ENCODE results near the gene CBARP. TPM values are rescaled to one million over a fixed set of nuclear protein-coding genes. Genes with fewer than 3 reads are reported as not detected.
A peak's percentile ranks its signal among the peaks of the same experiment; 100 is the strongest.

Gene CBARP
- total and polyA plus RNA-seq, 9 of the 15 experiments (the other 6 are each of a cell fraction or from before 2014, with no cell fraction given) = 0.03 to 8.9 (median 1.2) TPM; not detected in 1

DNA sequence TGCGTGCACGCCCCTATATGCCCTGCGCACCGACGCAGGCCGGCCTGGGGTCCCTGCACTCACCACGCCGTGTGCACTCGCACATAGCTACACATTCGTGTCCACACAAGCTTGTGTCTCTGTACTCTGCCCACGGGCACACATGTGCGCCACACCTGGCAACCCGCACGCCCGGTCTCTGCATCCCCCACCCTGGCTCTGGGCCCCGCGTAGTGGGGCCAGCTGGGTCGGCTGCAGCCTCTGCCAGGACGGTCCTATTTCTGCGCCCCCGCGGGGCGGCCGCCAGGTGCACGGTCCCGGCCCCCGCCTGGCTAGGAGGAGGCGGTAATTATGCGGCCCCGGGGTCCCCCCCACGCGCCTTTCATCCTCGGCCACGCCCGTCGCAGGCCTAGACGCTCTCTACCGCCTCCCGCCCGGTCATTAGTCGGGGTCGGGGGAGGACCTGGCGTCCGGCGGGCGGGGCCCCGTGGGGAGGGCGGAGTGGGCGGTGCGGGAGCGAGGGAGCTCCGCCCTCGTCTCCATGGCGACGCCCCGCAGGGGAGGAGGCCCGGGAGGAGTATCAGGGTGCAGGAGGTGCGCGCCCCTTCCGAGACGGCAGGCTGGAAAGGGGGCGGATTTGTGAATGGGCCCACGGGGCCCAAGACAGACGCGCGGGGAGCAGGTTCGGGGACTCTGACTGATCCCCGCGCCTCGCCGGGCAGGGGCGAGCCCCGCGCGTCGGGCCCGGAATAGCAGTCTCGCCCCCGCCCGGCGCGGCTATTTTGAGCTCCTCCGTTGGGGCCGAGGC, 28.5 kb upstream of the CBARP start (continued):
- no peak; the same call in 1 of the 2 replicates for TF ChIP-seq FOXK1 (CRISPR knock-in tag; IDR thresholded peaks at IDR 0.05; ENCODE audit: borderline replicate concordance)
- TF ChIP-seq HDAC8 (tag; IDR thresholded peaks at IDR 0.05) = no peak
- TF ChIP-seq HOXB6 (CRISPR knock-in tag; IDR thresholded peaks at IDR 0.05; ENCODE audit: borderline replicate concordance) = no peak
- TF ChIP-seq POLR2AphosphoS5 (IDR thresholded peaks at IDR 0.05; ENCODE audit: control insufficient read depth, insufficient read depth, low read depth, low read length) = 0 out of 2 replicates have a peak, but pooled peaks have one; percentile 6
- TF ChIP-seq ZEB2 (IDR thresholded peaks at IDR 0.05) = peak; percentile 72; the same call in 1 of the 2 replicates
- no peak for TF ChIP-seq ZNF217 (CRISPR knock-in tag; IDR thresholded peaks at IDR 0.05)
- no peak for TF ChIP-seq ZNF436 (CRISPR knock-in tag; IDR thresholded peaks at IDR 0.05)
- no peak for TF ChIP-seq ZNF324 (CRISPR knock-in tag; IDR thresholded peaks at IDR 0.05)
- no peak for TF ChIP-seq U2AF2 (optimal IDR thresholded peaks at IDR 0.05; ENCODE audit: low read depth, low read length)
- TF ChIP-seq CBX5 (IDR thresholded peaks at IDR 0.05; ENCODE audit: borderline replicate concordance, low read depth) = no peak
- TF ChIP-seq PHF8 (IDR thresholded peaks at IDR 0.05; ENCODE audit: borderline replicate concordance, low read length) = peak; percentile 19; the same call in 1 of the 2 replicates
- peak in 1 of 2 experiments; percentile 71; a peak in 2 of 4 replicates for TF ChIP-seq SRF (CRISPR knock-in tag; IDR thresholded peaks at IDR 0.05)
- peak in 1 of 2 experiments; percentile 26; a peak in 1 of 4 replicates for TF ChIP-seq NONO (IDR thresholded peaks at IDR 0.05; ENCODE audit: low read depth in 2 of 2, low read length in 1 of 2)
- no peak for TF ChIP-seq DDX20 (tag; IDR thresholded peaks at IDR 0.05; ENCODE audit: low read depth)
- no peak for TF ChIP-seq IRF2 (CRISPR knock-in tag; IDR thresholded peaks at IDR 0.05)
- TF ChIP-seq, protein P1, sequence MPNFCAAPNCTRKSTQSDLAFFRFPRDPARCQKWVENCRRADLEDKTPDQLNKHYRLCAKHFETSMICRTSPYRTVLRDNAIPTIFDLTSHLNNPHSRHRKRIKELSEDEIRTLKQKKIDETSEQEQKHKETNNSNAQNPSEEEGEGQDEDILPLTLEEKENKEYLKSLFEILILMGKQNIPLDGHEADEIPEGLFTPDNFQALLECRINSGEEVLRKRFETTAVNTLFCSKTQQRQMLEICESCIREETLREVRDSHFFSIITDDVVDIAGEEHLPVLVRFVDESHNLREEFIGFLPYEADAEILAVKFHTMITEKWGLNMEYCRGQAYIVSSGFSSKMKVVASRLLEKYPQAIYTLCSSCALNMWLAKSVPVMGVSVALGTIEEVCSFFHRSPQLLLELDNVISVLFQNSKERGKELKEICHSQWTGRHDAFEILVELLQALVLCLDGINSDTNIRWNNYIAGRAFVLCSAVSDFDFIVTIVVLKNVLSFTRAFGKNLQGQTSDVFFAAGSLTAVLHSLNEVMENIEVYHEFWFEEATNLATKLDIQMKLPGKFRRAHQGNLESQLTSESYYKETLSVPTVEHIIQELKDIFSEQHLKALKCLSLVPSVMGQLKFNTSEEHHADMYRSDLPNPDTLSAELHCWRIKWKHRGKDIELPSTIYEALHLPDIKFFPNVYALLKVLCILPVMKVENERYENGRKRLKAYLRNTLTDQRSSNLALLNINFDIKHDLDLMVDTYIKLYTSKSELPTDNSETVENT (CRISPR knock-in tag; IDR thresholded peaks at IDR 0.05) = no peak
- no peak for TF ChIP-seq ZNF232 (CRISPR knock-in tag; IDR thresholded peaks at IDR 0.05)
- 0 out of 2 replicates have a peak, but pooled peaks have one; percentile 52 for TF ChIP-seq BMI1 (IDR thresholded peaks at IDR 0.05; ENCODE audit: low read length)
- TF ChIP-seq ZNF592 (IDR thresholded peaks at IDR 0.05) = no peak
- TF ChIP-seq, protein P2, sequence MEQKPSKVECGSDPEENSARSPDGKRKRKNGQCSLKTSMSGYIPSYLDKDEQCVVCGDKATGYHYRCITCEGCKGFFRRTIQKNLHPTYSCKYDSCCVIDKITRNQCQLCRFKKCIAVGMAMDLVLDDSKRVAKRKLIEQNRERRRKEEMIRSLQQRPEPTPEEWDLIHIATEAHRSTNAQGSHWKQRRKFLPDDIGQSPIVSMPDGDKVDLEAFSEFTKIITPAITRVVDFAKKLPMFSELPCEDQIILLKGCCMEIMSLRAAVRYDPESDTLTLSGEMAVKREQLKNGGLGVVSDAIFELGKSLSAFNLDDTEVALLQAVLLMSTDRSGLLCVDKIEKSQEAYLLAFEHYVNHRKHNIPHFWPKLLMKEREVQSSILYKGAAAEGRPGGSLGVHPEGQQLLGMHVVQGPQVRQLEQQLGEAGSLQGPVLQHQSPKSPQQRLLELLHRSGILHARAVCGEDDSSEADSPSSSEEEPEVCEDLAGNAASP (IDR thresholded peaks at IDR 0.05) = no peak

Measured in K562 (cell line).